GM21447 (cell line): Measurements from ENCODE around the gene NUP54.

Experiments used
- ATAC-seq: cut with Tn5 transposase; IDR thresholded peaks from one replicate; pipeline ENCODE4 v1.9.1; 2021; ENCODE audit not compliant: unreplicated experiment

The NUP54 gene

DNA sequence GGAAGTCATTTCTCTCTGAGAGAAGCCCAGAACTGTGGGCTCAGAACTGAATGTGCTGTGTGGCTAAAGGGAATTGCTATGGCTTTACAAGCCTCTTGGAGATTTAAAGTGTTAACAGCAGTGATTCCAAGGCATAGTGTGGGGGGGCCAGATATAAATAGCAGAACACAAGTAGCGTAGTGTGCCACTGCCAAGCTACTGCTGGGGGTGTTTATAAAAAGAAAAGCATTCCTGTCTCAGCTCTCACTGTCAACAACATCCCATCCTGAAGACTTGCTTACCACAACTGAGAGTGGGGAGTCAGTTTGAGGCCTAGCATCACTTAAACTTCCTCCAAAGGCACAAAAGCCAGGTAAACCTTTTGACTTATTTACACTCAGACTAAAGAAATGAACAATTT, 73.7 kb downstream of the NUP54 start, which contains the start of gene ART3:
TSS of gene ART3 (plus strand) at position 242 of the 400 bp plus-strand sequence. CDS start 1,181 bp downstream, outside the sequence.
- no peak for ATAC-seq

- ATAC-seq = no peak
These were observed 75.4 kb downstream of the NUP54 start for GRCh38 chr4:76072760-76073159.

DNA sequence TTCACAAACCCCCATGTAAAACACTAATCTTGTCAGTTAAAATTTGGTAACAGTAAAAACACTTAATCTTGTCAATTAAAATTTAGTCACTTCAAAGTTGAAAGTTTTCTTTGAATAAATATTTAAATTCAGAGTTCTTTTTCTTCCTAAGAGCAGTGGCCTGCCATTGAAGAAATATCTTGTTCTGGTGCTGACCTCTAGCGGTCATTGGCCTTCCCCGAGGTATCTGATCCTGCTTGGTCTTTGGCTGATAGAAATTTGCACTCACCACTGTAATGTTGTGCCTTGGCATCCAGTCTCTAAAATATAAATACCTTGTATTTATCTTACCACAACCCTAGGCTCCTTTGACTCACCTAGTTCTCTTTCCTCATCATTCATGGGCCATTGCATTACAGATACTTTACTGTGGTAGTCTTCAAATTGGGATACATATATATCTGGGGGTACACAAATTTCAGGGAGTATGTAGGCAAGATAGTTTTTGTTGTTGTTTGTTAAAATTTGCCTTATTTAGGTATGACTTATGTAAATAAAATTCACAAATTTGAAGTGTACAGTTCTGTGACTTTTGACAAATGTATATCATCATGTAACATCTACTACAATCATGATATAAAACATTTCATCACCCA, 80.4 kb downstream of the NUP54 start:
- ATAC-seq = peak; percentile 86

DNA sequence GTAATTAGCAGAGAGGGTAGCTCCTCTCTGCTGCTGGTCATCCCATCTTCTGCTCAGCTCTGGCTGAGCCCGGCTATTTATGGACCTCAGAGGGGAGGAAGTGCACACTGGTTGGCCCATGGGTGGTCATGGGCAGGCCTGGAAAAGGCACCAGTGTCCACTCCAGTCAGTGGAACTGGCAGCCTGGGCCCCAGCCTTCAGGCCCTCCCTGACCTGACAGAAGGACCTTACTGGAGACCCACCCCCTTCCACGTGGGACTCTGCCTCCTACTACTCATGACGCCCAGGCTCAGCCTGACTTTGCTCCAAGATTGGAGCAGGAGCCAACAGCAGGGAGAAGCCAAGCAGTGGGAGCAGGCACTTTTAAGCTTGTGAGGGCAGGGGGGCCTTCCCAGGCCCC, 81.7 kb downstream of the NUP54 start:
- ATAC-seq = no peak
